ENCODE measurements around the gene PBX1.

- TF ChIP-seq CTCF (IDR thresholded peaks at IDR 0.05; ENCODE audit: low read length), result no peak
- no peak for TF ChIP-seq EZH2 (optimal IDR thresholded peaks at IDR 0.05; ENCODE audit: low read depth, low read length)
Measured at GRCh38 chr1:164739189-164739588, 180.2 kb downstream of the PBX1 start.
